ENCODE results near the gene AMER3.

GRCh38 chr2:130729322-130730299 is 25.7 kb upstream of the AMER3 start:
- TF ChIP-seq CTCF (IDR thresholded peaks at IDR 0.05; ENCODE audit: low read length) (no peak), EZH2phosphoT487 (IDR thresholded peaks at IDR 0.05; ENCODE audit: low read length) (no peak)
